ENCODE measurements around the gene FOXE3.
A peak's percentile ranks its signal among the peaks of the same experiment; 100 is the strongest.

The FOXE3 gene

DNA sequence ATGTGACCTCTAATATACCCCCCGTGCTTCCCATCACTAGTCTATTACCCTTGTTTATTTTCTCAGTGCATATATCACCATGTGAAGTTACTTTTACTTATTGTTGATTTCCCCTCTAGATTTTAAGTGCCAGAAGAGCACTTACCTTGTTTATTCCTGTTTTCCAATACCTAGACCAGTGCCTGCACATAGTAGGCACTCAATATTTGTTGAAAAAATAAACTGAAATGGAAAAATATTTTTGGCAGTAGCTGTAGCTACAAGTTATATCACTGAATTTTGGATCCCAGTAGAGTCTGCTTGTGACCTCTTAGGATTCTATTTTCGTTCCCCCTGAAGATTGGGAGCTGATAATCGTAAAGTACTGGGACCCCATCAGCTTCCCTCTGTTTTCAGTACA, 32.0 kb upstream of the FOXE3 start:
- ChIA-PET POLR2A (no interaction called here), CTCF (no interaction called here)
- DNase-seq (ENCODE audit: extremely low spot score), result no peak
- TF ChIP-seq TARDBP (IDR thresholded peaks at IDR 0.05) (no peak), ZNF384 (IDR thresholded peaks at IDR 0.05) (no peak), BHLHE40 (IDR thresholded peaks at IDR 0.05; ENCODE audit: borderline replicate concordance) (no peak), CTBP1 (IDR thresholded peaks at IDR 0.05; ENCODE audit: borderline replicate concordance) (no peak), FOXM1 (IDR thresholded peaks at IDR 0.05; ENCODE audit: borderline replicate concordance) (no peak), NFRKB (IDR thresholded peaks at IDR 0.05) (no peak), ELF4 (IDR thresholded peaks at IDR 0.05) (no peak), SUZ12 (IDR thresholded peaks at IDR 0.05) (no peak)
- TF ChIP-seq, protein P1, sequence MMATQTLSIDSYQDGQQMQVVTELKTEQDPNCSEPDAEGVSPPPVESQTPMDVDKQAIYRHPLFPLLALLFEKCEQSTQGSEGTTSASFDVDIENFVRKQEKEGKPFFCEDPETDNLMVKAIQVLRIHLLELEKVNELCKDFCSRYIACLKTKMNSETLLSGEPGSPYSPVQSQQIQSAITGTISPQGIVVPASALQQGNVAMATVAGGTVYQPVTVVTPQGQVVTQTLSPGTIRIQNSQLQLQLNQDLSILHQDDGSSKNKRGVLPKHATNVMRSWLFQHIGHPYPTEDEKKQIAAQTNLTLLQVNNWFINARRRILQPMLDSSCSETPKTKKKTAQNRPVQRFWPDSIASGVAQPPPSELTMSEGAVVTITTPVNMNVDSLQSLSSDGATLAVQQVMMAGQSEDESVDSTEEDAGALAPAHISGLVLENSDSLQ (IDR thresholded peaks at IDR 0.05), result no peak

GRCh38 chr1:47385020-47385419, 31.1 kb upstream of the FOXE3 start:
- POLR2A ChIA-PET, result no interaction called here
- CTCF ChIA-PET, result no interaction called here
- DNase-seq (ENCODE audit: extremely low spot score), result no peak
- TF ChIP-seq, protein P1 (IDR thresholded peaks at IDR 0.05), result no peak
- TF ChIP-seq NFRKB (IDR thresholded peaks at IDR 0.05) (no peak), SUZ12 (IDR thresholded peaks at IDR 0.05) (no peak), HDGF (IDR thresholded peaks at IDR 0.05; ENCODE audit: borderline replicate concordance) (no peak), ARNT (IDR thresholded peaks at IDR 0.05) (no peak), CTBP1 (IDR thresholded peaks at IDR 0.05; ENCODE audit: borderline replicate concordance) (no peak), ZNF384 (IDR thresholded peaks at IDR 0.05) (no peak), FOXA1 (IDR thresholded peaks at IDR 0.05) (no peak), LEF1 (IDR thresholded peaks at IDR 0.05; ENCODE audit: borderline replicate concordance) (no peak), TARDBP (IDR thresholded peaks at IDR 0.05) (no peak), L3MBTL2 (conservative IDR thresholded peaks at IDR 0.05) (no peak), ELF4 (IDR thresholded peaks at IDR 0.05) (no peak), FOXM1 (IDR thresholded peaks at IDR 0.05; ENCODE audit: borderline replicate concordance) (no peak), SP1 (IDR thresholded peaks at IDR 0.05) (no peak), FOXK2 (IDR thresholded peaks at IDR 0.05) (no peak), BHLHE40 (IDR thresholded peaks at IDR 0.05; ENCODE audit: borderline replicate concordance) (no peak)

- CTCF ChIA-PET, result interaction anchor here (0.6 to 1.3 kb wide), 3 partner anchors 39 to 340 kb away, joined by 3 to 4 read pairs (median 3); no protein-coding TSS in a partner anchor
These were observed 29.8 kb upstream of the FOXE3 start for GRCh38 chr1:47386268-47386667.

DNA sequence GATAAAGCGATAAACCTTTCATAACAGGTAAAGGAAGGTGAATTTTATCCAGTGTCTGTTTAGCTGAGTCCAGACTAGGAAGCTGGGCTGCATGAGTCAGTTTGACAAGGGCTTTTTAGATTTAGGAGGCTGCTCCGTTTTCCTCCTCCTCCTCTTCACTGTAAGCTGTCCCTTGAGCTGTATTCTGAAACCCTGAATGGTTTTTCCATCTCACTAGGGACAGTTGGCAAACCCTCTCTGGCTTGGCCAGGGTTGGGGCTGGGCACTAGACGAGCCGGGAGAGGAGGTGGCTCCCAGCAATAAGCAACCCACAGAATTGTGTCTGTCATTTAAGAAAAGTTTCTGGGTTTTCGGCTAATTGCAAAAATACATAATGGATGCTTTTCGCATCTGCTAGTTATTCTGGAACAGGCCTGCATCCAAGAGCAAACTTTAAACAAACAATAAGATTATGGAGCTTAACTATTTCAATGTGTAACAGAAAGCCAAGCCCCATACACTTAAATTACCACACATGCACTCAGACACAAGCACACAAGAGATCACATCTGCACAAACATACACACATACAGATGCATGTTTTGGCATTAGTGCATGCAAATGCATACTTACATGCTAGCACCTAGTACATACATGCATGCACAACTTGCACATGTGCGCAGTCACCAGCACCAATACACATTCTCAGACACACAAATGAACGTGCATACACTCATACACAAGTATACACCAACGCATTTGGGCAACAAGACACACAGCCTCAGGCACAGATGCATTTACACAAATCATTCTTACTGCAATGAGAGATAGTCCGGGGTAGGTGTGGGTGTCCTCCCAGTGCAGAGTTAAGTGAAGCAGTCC, 27.8 kb upstream of the FOXE3 start:
- POLR2A ChIA-PET, result no interaction called here
- TF ChIP-seq TARDBP (IDR thresholded peaks at IDR 0.05) (no peak), ZNF384 (IDR thresholded peaks at IDR 0.05) (no peak), SUZ12 (IDR thresholded peaks at IDR 0.05) (no peak)
- DNase-seq (ENCODE audit: extremely low spot score), result no peak
- CTCF ChIA-PET, result interaction anchor here (0.5 to 3.3 kb wide), 12 partner anchors 14 to 837 kb away, joined by 3 to 29 read pairs (median 6); no protein-coding TSS in a partner anchor

More at GRCh38 chr1:47386268-47386667, 29.8 kb upstream of the FOXE3 start:
- POLR2A ChIA-PET, result no interaction called here
- no peak for DNase-seq (ENCODE audit: extremely low spot score)
- TF ChIP-seq CTBP1 (IDR thresholded peaks at IDR 0.05; ENCODE audit: borderline replicate concordance) (no peak), NFRKB (IDR thresholded peaks at IDR 0.05) (no peak), ELF4 (IDR thresholded peaks at IDR 0.05) (no peak), BHLHE40 (IDR thresholded peaks at IDR 0.05; ENCODE audit: borderline replicate concordance) (no peak), FOXM1 (IDR thresholded peaks at IDR 0.05; ENCODE audit: borderline replicate concordance) (no peak), HDGF (IDR thresholded peaks at IDR 0.05; ENCODE audit: borderline replicate concordance) (no peak), FOXA1 (IDR thresholded peaks at IDR 0.05) (no peak), L3MBTL2 (conservative IDR thresholded peaks at IDR 0.05) (no peak), SP1 (IDR thresholded peaks at IDR 0.05) (no peak), ARNT (IDR thresholded peaks at IDR 0.05) (no peak), FOXK2 (IDR thresholded peaks at IDR 0.05) (no peak), SUZ12 (IDR thresholded peaks at IDR 0.05) (no peak), LEF1 (IDR thresholded peaks at IDR 0.05; ENCODE audit: borderline replicate concordance) (no peak), TARDBP (IDR thresholded peaks at IDR 0.05) (no peak), ZNF384 (IDR thresholded peaks at IDR 0.05) (no peak)
- TF ChIP-seq, protein P1 (IDR thresholded peaks at IDR 0.05), result no peak

GRCh38 chr1:47388891-47389238, 27.2 kb upstream of the FOXE3 start:
- ChIA-PET POLR2A (no interaction called here), CTCF (interaction anchor here (0.5 to 3.3 kb wide), 12 partner anchors 9 to 836 kb away, joined by 3 to 29 read pairs (median 6); no protein-coding TSS in a partner anchor)
- peak; percentile 78 for DNase-seq (ENCODE audit: extremely low spot score)
- no peak for TF ChIP-seq FOXK2 (IDR thresholded peaks at IDR 0.05)
- no peak for TF ChIP-seq TARDBP (IDR thresholded peaks at IDR 0.05)
- TF ChIP-seq CTBP1 (IDR thresholded peaks at IDR 0.05; ENCODE audit: borderline replicate concordance), result no peak

DNA sequence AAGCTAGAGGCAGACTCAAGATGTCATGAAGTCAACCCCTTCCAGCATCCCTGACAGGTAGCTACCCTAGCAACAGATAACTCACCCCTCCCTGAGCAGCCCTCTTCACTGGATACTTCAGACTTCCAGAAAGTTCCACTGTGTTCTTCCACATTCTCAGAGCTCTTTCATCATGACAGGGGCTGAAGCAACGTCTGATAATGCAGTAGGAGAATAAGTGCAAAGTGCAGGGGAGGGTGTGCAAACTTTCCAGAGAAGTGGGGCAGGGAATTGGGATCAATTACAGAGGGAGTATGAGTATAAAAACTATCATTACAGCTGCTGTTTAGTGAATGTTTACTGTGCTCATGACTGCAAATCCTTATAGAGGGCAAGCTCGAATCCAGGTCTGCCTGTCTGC, 26.4 kb upstream of the FOXE3 start:
- ChIA-PET CTCF (interaction anchor here (0.6 to 3.3 kb wide), 12 partner anchors 8 to 366 kb away, joined by 3 to 29 read pairs (median 5); partner anchors contain the start of gene FOXD2), POLR2A (interaction anchor here (0.8 kb wide), 1 partner anchor 336 kb away, joined by 3 read pairs; no protein-coding TSS in a partner anchor)
- no peak for TF ChIP-seq FOXK2 (IDR thresholded peaks at IDR 0.05)
- no peak for TF ChIP-seq FOXM1 (IDR thresholded peaks at IDR 0.05; ENCODE audit: borderline replicate concordance)
- no peak for TF ChIP-seq ARNT (IDR thresholded peaks at IDR 0.05)
- TF ChIP-seq NFRKB (IDR thresholded peaks at IDR 0.05), result no peak
- no peak for TF ChIP-seq TARDBP (IDR thresholded peaks at IDR 0.05)
- TF ChIP-seq SUZ12 (IDR thresholded peaks at IDR 0.05), result no peak
- no peak for TF ChIP-seq BHLHE40 (IDR thresholded peaks at IDR 0.05; ENCODE audit: borderline replicate concordance)
- TF ChIP-seq FOXA1 (IDR thresholded peaks at IDR 0.05), result no peak
- no peak for TF ChIP-seq ZNF384 (IDR thresholded peaks at IDR 0.05)
- TF ChIP-seq, protein P1 (IDR thresholded peaks at IDR 0.05), result no peak
- no peak for TF ChIP-seq CTBP1 (IDR thresholded peaks at IDR 0.05; ENCODE audit: borderline replicate concordance)
- no peak for TF ChIP-seq LEF1 (IDR thresholded peaks at IDR 0.05; ENCODE audit: borderline replicate concordance)
- TF ChIP-seq SP1 (IDR thresholded peaks at IDR 0.05), result no peak
- no peak for TF ChIP-seq ELF4 (IDR thresholded peaks at IDR 0.05)
- TF ChIP-seq L3MBTL2 (conservative IDR thresholded peaks at IDR 0.05), result no peak
- no peak for TF ChIP-seq HDGF (IDR thresholded peaks at IDR 0.05; ENCODE audit: borderline replicate concordance)
- DNase-seq (ENCODE audit: extremely low spot score), result no peak
